Testis (tissue), 3 donors: ENCODE results near the gene OR2L8. TPM values are rescaled to one million over a fixed set of nuclear protein-coding genes. Genes with fewer than 3 reads are reported as not detected.
"Not testable (repeated sequence)": the region's sequence is repeated elsewhere in the genome, so short reads cannot be mapped to it uniquely, and the experiment has no call there.

ENCODE experiments used
- DNase-seq: peaks from one replicate; pipeline ENCODE4 v3.0.0-alpha.2; 2019
- H3K27ac ChIP-seq, 2 donors: fragments of 200-600 bp; sonication (generic); one replicate each; pipeline ENCODE4 v1.5.1; 2019
- H3K27me3 ChIP-seq: fragments of 200-600 bp; sonication (generic); one replicate; pipeline ENCODE4 v1.5.1; 2019
- H3K36me3 ChIP-seq: fragments of 200-600 bp; sonication (generic); one replicate; pipeline ENCODE4 v1.5.1; 2017; ENCODE audit warnings: low read depth; ENCODE audit errors: missing control alignments
- H3K4me1 ChIP-seq: fragments of 200-600 bp; sonication (generic); one replicate; pipeline ENCODE4 v1.5.1; 2019
- H3K4me3 ChIP-seq, 2 donors: fragments of 200-600 bp; sonication (generic); one replicate each; pipeline ENCODE4 v1.5.1; 2017 to 2019
- H3K9me3 ChIP-seq: fragments of 200-600 bp; sonication (generic); one replicate; pipeline ENCODE4 v1.5.1; 2017
- POLR2A ChIP-seq: fragments of 450-650 bp; IDR thresholded peaks from one replicate; pipeline ENCODE4 v1.6.1; 2017; ENCODE audit warnings: antibody characterized with exemption, mild to moderate bottlenecking, moderate library complexity
- WGBS, 2 donors: methylation state at CpG; one replicate each; pipeline ENCODE4 v1.1.5; 2018; 5-methylcytosine and 5-hydroxymethylcytosine counted together
- intact Hi-C: fragments of 100-400 bp; cut with DNase I; formaldehyde crosslinking; loops from one replicate; pipeline ENCODE4 v1.15.1; 2023; ENCODE audit warnings: low total_unique reads
- polyA plus RNA-seq: library from polyadenylated mRNA; stranded (reverse); fragments of 350-450 nt; fragmentation: Illumina TruSeq; extraction: RNeasy Lipid Tissue Mini Kit (QIAGEN cat#74804); gene quantifications from one replicate; pipeline ENCODE4 v1.2.3, GENCODE V29; 2014; ENCODE audit warnings: low read depth, low replicate concordance; ENCODE audit not compliant: insufficient read depth
- total RNA-seq, 2 donors: library from RNA; depleted of rRNA; stranded (reverse); fragments of >200 nt; gene quantifications; one replicate each; pipeline ENCODE4 v1.2.3, GENCODE V29; 2016
- TF ChIP-seq, protein P1 (sequence below), 3 experiments: fragments of 450-650 bp in 2 of 3; fragments of 200-600 bp in 1 of 3; sonication (generic) in 1 of 3; IDR thresholded peaks; one replicate each; pipeline ENCODE4 v1.5.1; 2016 to 2019; ENCODE audit warnings: antibody characterized with exemption in 3 of 3, mild to moderate bottlenecking in 2 of 3, moderate library complexity in 1 of 3

Gene OR2L8
- total and polyA plus RNA-seq, 3 donors from 2014 or later = 0.43 to 0.87 TPM; not detected in 1

DNA sequence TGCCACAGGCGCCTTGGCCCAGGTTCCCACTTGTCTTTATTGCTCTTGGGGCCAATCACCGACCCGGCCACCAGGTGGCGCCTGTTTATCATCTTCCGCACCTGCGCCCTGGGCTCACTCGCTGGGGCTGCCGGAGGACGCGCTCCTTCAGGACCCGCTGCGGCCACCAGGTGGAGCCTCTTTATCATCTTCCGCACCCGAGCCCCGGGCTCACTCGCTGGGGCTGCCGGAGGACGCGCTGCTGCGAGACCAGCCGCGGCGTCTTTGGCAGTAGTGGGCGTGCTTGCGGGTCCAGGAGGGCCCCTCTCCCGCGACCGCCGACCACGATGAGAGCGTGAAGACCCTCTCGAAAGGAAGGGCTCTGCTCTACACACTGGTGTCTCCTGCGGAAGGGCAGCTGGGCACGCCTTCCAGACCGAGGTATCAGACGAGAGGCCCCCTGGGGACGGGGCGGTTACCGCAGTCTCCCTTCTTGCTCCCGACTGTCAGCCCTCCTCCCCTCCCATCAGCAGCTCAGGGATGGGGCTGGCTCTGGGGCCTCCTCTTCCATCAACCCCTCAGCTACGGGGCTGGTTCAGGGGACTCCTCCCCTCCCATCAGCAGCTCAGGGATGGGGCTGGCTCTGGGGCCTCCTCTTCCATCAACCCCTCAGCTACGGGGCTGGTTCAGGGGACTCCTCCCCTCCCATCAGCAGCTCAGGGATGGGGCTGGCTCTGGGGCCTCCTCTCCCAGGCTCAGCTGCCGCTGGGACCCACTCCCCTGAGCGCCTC, 11.5 kb upstream of the OR2L8 start:
- H3K27ac ChIP-seq, H3K4me1 ChIP-seq, H3K27me3 ChIP-seq, intact Hi-C loops, H3K9me3 ChIP-seq, H3K36me3 ChIP-seq: not testable (repeated sequence)
- TF ChIP-seq, protein P1, sequence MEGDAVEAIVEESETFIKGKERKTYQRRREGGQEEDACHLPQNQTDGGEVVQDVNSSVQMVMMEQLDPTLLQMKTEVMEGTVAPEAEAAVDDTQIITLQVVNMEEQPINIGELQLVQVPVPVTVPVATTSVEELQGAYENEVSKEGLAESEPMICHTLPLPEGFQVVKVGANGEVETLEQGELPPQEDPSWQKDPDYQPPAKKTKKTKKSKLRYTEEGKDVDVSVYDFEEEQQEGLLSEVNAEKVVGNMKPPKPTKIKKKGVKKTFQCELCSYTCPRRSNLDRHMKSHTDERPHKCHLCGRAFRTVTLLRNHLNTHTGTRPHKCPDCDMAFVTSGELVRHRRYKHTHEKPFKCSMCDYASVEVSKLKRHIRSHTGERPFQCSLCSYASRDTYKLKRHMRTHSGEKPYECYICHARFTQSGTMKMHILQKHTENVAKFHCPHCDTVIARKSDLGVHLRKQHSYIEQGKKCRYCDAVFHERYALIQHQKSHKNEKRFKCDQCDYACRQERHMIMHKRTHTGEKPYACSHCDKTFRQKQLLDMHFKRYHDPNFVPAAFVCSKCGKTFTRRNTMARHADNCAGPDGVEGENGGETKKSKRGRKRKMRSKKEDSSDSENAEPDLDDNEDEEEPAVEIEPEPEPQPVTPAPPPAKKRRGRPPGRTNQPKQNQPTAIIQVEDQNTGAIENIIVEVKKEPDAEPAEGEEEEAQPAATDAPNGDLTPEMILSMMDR (IDR thresholded peaks at IDR 0.05) = peak; percentile 86 to 96 (median 93)
- 3 to 19% methylated on average over 24 to 44 of the region's 44 CpGs for WGBS, 2 donors
- H3K4me3 ChIP-seq = peak overlapping the region; percentile 45 to 49
- peak; percentile 96 for DNase-seq

DNA sequence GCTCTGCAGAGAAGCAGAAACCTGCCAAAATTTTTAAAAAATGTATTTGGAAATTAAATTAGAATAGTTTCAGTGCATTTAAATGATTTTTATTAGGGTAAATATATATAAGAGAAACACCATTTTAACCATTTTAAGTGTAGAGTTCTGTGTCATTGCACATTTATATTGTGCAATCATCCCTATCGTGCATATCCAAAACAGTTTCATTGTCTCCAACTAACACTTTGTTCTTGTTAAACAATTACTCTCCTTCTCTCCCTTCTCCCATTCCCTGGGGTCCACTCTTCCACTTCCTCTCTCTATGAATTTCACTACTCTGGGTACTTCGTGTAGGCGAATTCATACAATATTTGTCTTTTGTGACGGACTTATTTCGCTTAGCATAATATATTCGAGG, 6.0 kb upstream of the OR2L8 start:
- Histone ChIP-seq H3K27me3 (no peaks in the 10 kb centered on the region), H3K36me3 (no peaks in the 10 kb centered on the region), H3K4me1 (no peaks in the 10 kb centered on the region), H3K27ac (no peak overlapping the region), H3K4me3 (no peak overlapping the region), H3K9me3 (no peaks in the 10 kb centered on the region)
- intact Hi-C loops = no loop called here
- no peak for DNase-seq
- TF ChIP-seq, protein P1 (IDR thresholded peaks at IDR 0.05) = no peak
- TF ChIP-seq POLR2A = no peak
- whole genome bisulfite sequencing, 2 donors = 88 to 89% methylated on average over 6 of the region's 6 CpGs

DNA sequence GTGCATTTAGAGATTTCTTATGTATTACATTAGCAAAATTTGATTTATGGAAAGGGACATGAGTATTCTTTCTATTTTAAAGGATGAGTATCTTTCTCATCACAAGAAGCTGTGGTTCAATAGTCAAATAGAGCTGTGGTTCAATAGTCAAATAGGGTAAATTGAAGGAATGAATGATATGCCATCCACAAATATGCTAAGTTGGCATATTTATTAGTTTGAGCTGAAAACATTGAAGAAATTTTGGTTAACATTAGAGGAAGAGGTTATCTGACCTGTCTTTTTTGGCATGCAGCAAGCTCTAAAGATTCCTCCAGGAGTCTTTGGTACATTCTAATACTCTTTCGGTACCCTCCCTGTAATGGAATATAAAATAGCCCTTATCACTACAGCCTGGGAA, 4.8 kb downstream of the OR2L8 start:
- H3K4me1 ChIP-seq = no peaks in the 10 kb centered on the region
- intact Hi-C loops = no loop called here
- no peaks in the 10 kb centered on the region for H3K9me3 ChIP-seq
- H3K4me3 ChIP-seq = no peak overlapping the region
- H3K27me3 ChIP-seq = no peaks in the 10 kb centered on the region
- TF ChIP-seq POLR2A = no peak
- TF ChIP-seq, protein P1 (IDR thresholded peaks at IDR 0.05) = no peak
- no peaks in the 10 kb centered on the region for H3K36me3 ChIP-seq
- no peak for DNase-seq
- WGBS, 2 donors = 70 to 92% methylated on average over 1 of the region's 1 CpG
- H3K27ac ChIP-seq = no peak overlapping the region

DNA sequence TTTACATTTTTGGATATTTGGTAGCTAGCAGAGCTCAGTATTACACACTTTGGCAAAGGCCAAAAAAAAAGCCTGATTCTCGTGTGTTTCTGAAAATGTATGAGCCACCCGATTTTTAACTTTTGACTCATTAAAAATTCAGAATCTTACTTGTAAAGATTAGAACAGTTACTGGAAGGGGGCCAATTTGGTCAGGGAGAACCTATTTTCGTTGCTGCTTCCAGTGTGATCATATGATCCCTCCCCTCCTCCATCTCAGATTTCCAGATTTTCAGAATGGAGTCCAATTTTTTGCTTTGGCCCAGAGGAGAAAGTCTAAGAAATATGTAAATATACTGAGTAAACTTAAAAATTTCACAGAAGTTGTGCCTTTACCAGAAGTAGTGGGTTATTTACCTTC, 13.1 kb downstream of the OR2L8 start:
- Histone ChIP-seq H3K36me3 (no peaks in the 10 kb centered on the region), H3K27ac (no peak overlapping the region), H3K4me1 (no peaks in the 10 kb centered on the region), H3K4me3 (no peak overlapping the region), H3K9me3 (no peaks in the 10 kb centered on the region), H3K27me3 (no peaks in the 10 kb centered on the region)
- 30 to 42% methylated on average over 3 of the region's 3 CpGs for WGBS, 2 donors
- intact Hi-C loops = no loop called here
- TF ChIP-seq, protein P1 (IDR thresholded peaks at IDR 0.05) = no peak
- TF ChIP-seq POLR2A = no peak
- DNase-seq = no peak
